AG04450 (cell line): ENCODE measurements around the gene EEPD1. TPM values are rescaled to one million over a fixed set of nuclear protein-coding genes. Genes with fewer than 3 reads are reported as not detected.
A peak's percentile ranks its signal among the peaks of the same experiment; 100 is the strongest.

Source experiments
- CTCF ChIA-PET: fragments of 300-600, 350-600 bp; formaldehyde crosslinking; extraction: SDS; loops from one replicate; lab custom pipeline; 2022; ENCODE audit warnings: antibody characterized with exemption, inconsistent platforms; lab: Charles Lee
- POLR2A ChIA-PET: fragments of 350-600 bp; formaldehyde crosslinking; extraction: SDS; loops from one replicate; lab custom pipeline; 2021; ENCODE audit warnings: antibody characterized with exemption, inconsistent platforms; lab: Yijun Ruan, JAX
- DNase-seq: peaks from one replicate; pipeline ENCODE4 v3.0.0-alpha.2; 2011; ENCODE audit warnings: low read depth, low spot score
- H3K27ac ChIP-seq: one replicate; pipeline ENCODE4 v1.5.1; 2012; ENCODE audit warnings: low read depth, low read length, control low read depth
- H3K27me3 ChIP-seq: one replicate; pipeline ENCODE4 v1.6.0; 2012; ENCODE audit warnings: low read length; ENCODE audit not compliant: control insufficient read depth, insufficient read depth
- H3K4me3 ChIP-seq: 2 replicates; pipeline ENCODE4 v1.5.1; 2011; ENCODE audit warnings: mild to moderate bottlenecking, low read depth, low read length, control low read depth
- H3K9me3 ChIP-seq: 2 replicates; pipeline ENCODE4 v1.5.1; 2012; ENCODE audit warnings: low read length; ENCODE audit not compliant: control insufficient read depth, insufficient read depth
- CTCF ChIP-seq: IDR thresholded peaks from 2 replicates; pipeline ENCODE4 v1.5.1; 2011; ENCODE audit warnings: low read depth, low read length, control low read depth, inconsistent platforms
- polyA plus RNA-seq: library from polyadenylated mRNA; depleted of rRNA; stranded (reverse); fragments of >200 nt; gene quantifications from 2 replicates; pipeline ENCODE4 v1.2.3, GENCODE V29; 2011

EEPD1 gene
- polyA plus RNA-seq, 1 experiment, result 21.1 TPM

DNA sequence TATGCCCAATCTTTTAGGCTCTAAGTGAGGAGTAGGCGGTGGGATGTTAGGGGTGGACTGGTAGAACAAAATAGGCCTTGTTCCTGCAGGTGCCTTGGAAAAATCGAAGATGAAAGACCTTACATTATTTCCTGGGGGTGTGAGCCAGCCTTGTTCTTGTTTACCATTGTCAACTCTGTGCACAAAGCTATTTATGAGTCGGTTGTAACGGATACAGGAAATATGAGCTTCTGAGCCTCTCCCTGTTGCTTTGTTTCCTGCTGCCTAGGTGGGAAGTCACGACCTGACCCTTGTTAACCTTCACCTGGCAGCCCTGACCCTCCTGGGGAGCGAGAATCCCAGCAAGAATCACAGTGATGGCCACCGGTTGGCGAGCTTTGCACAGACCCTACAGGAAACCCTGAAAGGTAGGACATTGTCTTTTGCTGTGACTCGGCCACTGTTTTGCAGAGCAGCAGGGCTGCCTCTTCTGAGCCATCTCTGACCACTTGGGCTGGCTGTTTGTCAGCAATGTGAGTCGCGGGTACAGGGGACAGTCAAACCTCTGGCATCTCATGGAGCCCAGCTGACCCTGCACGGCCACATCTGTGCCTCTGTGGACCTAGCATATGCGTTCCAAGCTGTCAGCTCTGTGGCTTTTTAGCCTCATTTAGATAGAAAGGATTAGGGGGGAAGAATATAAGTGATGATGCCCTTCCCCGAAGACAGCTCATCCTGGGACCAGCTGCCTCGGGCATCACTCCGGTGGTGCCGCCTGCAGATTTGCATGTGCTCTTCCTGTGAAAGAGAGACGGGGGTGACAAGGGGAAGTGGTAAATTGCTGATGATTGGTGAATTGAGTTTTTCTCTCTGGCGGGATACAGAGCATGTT lies 134.6 kb downstream of the EEPD1 start:
- TF ChIP-seq CTCF, result no peak
- H3K27me3 ChIP-seq, result no peaks in the 10 kb centered on the region
- POLR2A ChIA-PET, result no interaction called here
- H3K27ac ChIP-seq, result no peak overlapping the region
- H3K9me3 ChIP-seq, result no peaks in the 10 kb centered on the region
- CTCF ChIA-PET, result interaction anchor here (1.0 to 7.8 kb wide), 2 partner anchors 159 to 302 kb away, joined by 4 to 69 read pairs; no protein-coding TSS in a partner anchor
- DNase-seq, result no peak
- H3K4me3 ChIP-seq, result no peak overlapping the region

DNA sequence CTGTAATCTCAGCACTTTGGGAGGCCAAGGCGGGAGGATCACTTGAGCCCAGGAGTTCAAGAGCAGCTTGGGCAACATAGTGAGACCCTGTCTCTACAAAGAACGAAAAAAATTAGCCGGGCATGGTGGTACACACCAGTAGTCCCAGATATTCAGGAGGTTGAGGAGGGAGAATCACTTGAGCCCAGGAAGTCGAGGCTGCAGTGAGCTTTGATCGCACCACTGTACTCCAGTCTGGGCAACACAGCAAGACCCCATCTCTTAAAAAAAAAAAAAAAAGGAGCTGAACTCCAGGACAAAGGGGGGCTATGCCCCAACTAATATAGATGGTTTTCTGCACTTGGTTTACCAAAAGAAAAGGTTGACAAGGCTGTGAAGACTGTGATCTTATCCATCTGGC lies 135.4 kb downstream of the EEPD1 start:
- TF ChIP-seq CTCF, result no peak
- Histone ChIP-seq H3K4me3 (no peak overlapping the region), H3K27me3 (no peaks in the 10 kb centered on the region), H3K9me3 (no peaks in the 10 kb centered on the region), H3K27ac (no peak overlapping the region)
- POLR2A ChIA-PET, result no interaction called here
- DNase-seq, result no peak
- CTCF ChIA-PET, result interaction anchor here (1.0 to 7.8 kb wide), 4 partner anchors 31 to 303 kb away, joined by 4 to 69 read pairs (median 7); no protein-coding TSS in a partner anchor

- DNase-seq, result no peak
- Histone ChIP-seq H3K4me3 (no peak overlapping the region), H3K9me3 (no peaks in the 10 kb centered on the region), H3K27ac (no peak overlapping the region), H3K27me3 (no peaks in the 10 kb centered on the region)
- POLR2A ChIA-PET, result no interaction called here
- no peak for TF ChIP-seq CTCF
- CTCF ChIA-PET, result interaction anchor here (0.5 to 7.8 kb wide), 7 partner anchors 29 to 365 kb away, joined by 3 to 69 read pairs (median 3); no protein-coding TSS in a partner anchor
Measured at GRCh38 chr7:36289833-36290661, 137.0 kb downstream of the EEPD1 start.

GRCh38 chr7:36291387-36292316 lies 138.6 kb downstream of the EEPD1 start:
- peak overlapping the region; percentile 90 for H3K27ac ChIP-seq
- H3K27me3 ChIP-seq, result no peaks in the 10 kb centered on the region
- peak; percentile 70 for DNase-seq
- H3K4me3 ChIP-seq, result peak overlapping the region; percentile 29
- H3K9me3 ChIP-seq, result no peaks in the 10 kb centered on the region
- POLR2A ChIA-PET, result no interaction called here
- CTCF ChIA-PET, result interaction anchor here (0.6 to 7.8 kb wide), 27 partner anchors 9 to 315 kb away, joined by 3 to 69 read pairs (median 4); no protein-coding TSS in a partner anchor
- peak; percentile 97 for TF ChIP-seq CTCF
